Measurements from ENCODE around the gene ZNF593.

DNA sequence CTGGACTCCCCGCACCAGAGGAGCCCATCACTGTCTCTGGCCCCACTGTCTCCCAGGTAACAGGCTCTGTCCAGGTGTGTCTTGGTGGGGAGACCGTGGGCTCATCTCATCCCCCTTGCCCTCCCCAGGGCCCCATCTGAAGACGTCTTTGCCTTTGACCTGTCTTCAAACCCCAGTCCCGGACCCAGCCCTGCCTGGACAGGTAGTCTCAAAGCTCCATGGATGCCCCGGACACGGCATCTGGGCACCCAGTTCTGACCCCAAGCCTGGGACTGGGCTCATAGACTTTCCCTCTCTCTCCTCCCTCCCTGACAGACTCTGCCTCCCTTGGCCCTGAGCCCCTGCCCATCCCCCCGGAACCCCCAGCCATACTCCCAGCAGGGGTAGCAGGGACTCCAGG is 14.4 kb downstream of the ZNF593 start:
- TF ChIP-seq, protein P1, sequence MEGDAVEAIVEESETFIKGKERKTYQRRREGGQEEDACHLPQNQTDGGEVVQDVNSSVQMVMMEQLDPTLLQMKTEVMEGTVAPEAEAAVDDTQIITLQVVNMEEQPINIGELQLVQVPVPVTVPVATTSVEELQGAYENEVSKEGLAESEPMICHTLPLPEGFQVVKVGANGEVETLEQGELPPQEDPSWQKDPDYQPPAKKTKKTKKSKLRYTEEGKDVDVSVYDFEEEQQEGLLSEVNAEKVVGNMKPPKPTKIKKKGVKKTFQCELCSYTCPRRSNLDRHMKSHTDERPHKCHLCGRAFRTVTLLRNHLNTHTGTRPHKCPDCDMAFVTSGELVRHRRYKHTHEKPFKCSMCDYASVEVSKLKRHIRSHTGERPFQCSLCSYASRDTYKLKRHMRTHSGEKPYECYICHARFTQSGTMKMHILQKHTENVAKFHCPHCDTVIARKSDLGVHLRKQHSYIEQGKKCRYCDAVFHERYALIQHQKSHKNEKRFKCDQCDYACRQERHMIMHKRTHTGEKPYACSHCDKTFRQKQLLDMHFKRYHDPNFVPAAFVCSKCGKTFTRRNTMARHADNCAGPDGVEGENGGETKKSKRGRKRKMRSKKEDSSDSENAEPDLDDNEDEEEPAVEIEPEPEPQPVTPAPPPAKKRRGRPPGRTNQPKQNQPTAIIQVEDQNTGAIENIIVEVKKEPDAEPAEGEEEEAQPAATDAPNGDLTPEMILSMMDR (IDR thresholded peaks at IDR 0.05) = no peak
- TF ChIP-seq POLR2A (IDR thresholded peaks at IDR 0.05; ENCODE audit: low read length) (no peak), EHF (CRISPR knock-in tag; IDR thresholded peaks at IDR 0.05) (no peak), KDM1A (IDR thresholded peaks at IDR 0.05; ENCODE audit: low read depth) (no peak), CEBPB (IDR thresholded peaks at IDR 0.05) (no peak), EP300 (IDR thresholded peaks at IDR 0.05) (no peak), MAZ (IDR thresholded peaks at IDR 0.05; ENCODE audit: borderline replicate concordance, low read depth, low read length) (no peak), ZNF302 (CRISPR knock-in tag; IDR thresholded peaks at IDR 0.05) (no peak)
